Thoracic aorta (tissue), 2 donors: Measurements from ENCODE around the gene CD226. TPM values are rescaled to one million over a fixed set of nuclear protein-coding genes. Genes with fewer than 3 reads are reported as not detected.
A peak's percentile ranks its signal among the peaks of the same experiment; 100 is the strongest.

ENCODE experiments used
- ATAC-seq: fragments of 150-250 bp; one replicate; pipeline ENCODE4 v1.8.0; 2017; ENCODE audit warnings: low read depth; ENCODE audit not compliant: insufficient number of reproducible peaks, low FRiP score
- DNase-seq: peaks from one replicate; pipeline ENCODE4 v3.0.0-alpha.2; 2020; ENCODE audit warnings: low spot score
- H3K27ac ChIP-seq, 2 donors: fragments of 200-600 bp; sonication (generic); 1 replicate in 1 of 2; 2 replicates in 1 of 2; pipeline ENCODE4 v1.5.1; 2016; ENCODE audit warnings: mild to moderate bottlenecking in 2 of 2, moderate library complexity in 2 of 2
- H3K27me3 ChIP-seq: fragments of 200-600 bp; sonication (generic); replicated peaks from 2 replicates; pipeline ENCODE4 v1.6.0; 2016; ENCODE audit warnings: mild to moderate bottlenecking; ENCODE audit not compliant: insufficient read depth
- H3K36me3 ChIP-seq: fragments of 200-600 bp; sonication (generic); one replicate; pipeline ENCODE4 v1.5.1; 2016
- H3K4me1 ChIP-seq, 2 donors: fragments of 200-600 bp; sonication (generic); 1 replicate in 1 of 2; 2 replicates in 1 of 2; pipeline versions ENCODE4 v1.5.1 to v1.6.0; 2016; ENCODE audit warnings: low read depth in 2 of 2, mild to moderate bottlenecking in 1 of 2; ENCODE audit not compliant: control insufficient read depth in 1 of 2
- H3K4me3 ChIP-seq: fragments of 200-600 bp; sonication (generic); 2 replicates; pipeline ENCODE4 v1.5.1; 2016; ENCODE audit warnings: mild to moderate bottlenecking
- H3K9me3 ChIP-seq: fragments of 200-600 bp; sonication (generic); 2 replicates; pipeline ENCODE4 v1.5.1; 2016
- CTCF ChIP-seq: fragments of 200-600 bp; sonication (generic); IDR thresholded peaks from one replicate; pipeline ENCODE4 v1.5.1; 2019; ENCODE audit warnings: antibody characterized with exemption
- total RNA-seq, 2 donors: library from RNA; depleted of rRNA; stranded (reverse); fragments of >200 nt; gene quantifications; one replicate each; pipeline versions ENCODE4 v1.1.0 to v1.2.3, GENCODE V29; 2016

The CD226 gene
- total RNA-seq, 2 donors from 2014 or later: 0.68 to 3.7 TPM

- DNase-seq (no peak), ATAC-seq (no peak)
- H3K27ac ChIP-seq: no peak overlapping the region
- H3K27me3 ChIP-seq: no peaks in the 10 kb centered on the region
- no peak for TF ChIP-seq CTCF
- peak overlapping the region; percentile 14 for H3K4me3 ChIP-seq
- H3K36me3 ChIP-seq: no peaks in the 10 kb centered on the region
- H3K9me3 ChIP-seq: no peaks in the 10 kb centered on the region
- H3K4me1 ChIP-seq: no peaks in the 10 kb centered on the region
These were observed 9.3 kb upstream of the CD226 start for GRCh38 chr18:69956665-69957620.

GRCh38 chr18:69956057-69956456 lies 8.4 kb upstream of the CD226 start:
- H3K27ac ChIP-seq: no peak overlapping the region
- no peak for TF ChIP-seq CTCF
- ATAC-seq (no peak), DNase-seq (no peak)
- H3K27me3 ChIP-seq: no peaks in the 10 kb centered on the region
- no peak overlapping the region for H3K4me3 ChIP-seq
- no peaks in the 10 kb centered on the region for H3K9me3 ChIP-seq
- no peaks in the 10 kb centered on the region for H3K36me3 ChIP-seq
- peaks cover 2 to 3% of the 10 kb centered on the region in 2 donors for H3K4me1 ChIP-seq

DNA sequence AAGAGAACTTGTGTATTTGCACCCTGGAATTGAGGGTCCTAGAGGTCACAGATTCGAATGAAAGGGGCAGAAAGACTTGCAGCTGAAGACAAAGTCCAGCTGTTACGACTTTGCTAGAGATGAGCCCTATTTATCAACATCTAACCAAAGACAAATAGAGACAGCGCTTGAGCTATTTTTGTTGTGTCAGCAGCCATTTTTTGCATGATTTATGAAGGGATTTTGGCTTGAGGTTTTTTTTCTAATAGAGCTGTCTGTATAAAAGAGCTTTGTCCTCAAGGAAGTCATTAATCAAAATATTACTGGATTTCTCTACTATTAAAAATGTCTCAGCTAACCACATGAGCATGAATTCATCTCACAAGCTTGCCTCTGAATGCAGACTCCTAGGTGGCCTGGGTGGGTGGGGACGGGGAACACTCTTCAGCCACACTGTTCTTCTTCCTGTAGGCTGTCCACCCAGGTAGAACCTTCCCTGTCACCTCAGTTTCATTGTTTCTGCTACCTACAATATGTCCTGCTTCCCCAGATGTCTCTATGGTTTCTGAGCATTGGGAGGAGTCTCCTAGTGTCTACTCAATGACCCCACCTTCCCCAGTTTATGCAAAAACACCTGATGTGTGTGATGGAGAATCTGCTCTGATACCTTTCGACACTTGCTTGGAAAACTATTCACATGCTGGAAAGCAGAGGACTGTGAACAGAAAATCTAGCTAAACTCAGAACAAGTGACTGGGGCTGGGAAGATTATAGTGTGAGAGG lies 7.2 kb upstream of the CD226 start:
- no peak for TF ChIP-seq CTCF
- Histone ChIP-seq H3K4me1 (peaks cover 4% of the 10 kb centered on the region in 2 donors), H3K4me3 (no peak overlapping the region), H3K27ac (no peak overlapping the region), H3K36me3 (no peaks in the 10 kb centered on the region), H3K9me3 (no peaks in the 10 kb centered on the region), H3K27me3 (no peaks in the 10 kb centered on the region)
- ATAC-seq (no peak), DNase-seq (no peak)

GRCh38 chr18:69953191-69953590 lies 5.5 kb upstream of the CD226 start:
- Histone ChIP-seq H3K9me3 (no peaks in the 10 kb centered on the region), H3K27ac (no peak overlapping the region), H3K36me3 (no peaks in the 10 kb centered on the region), H3K27me3 (no peaks in the 10 kb centered on the region), H3K4me1 (peaks cover 4 to 9% of the 10 kb centered on the region in 2 donors), H3K4me3 (no peak overlapping the region)
- no peak for ATAC-seq
- no peak for DNase-seq
- no peak for TF ChIP-seq CTCF

DNA sequence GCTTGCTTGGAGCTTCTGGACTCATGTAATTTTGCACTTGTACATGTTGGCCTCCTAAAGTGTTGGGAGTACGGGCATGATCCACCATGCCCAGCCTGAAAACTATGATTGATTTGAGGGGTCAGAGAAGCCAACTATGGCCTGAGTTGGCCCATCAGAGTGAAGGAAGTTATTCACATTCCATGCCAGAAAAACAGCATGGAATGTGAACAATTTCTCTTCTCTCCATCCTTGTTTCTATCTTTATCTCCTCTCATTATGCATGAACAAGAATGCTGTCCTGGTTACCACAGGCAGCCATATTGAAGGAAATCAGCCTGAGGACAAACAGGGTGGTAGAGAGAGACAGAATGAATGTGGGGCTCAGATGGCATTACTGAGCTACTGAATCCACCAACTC lies 3.5 kb upstream of the CD226 start:
- Histone ChIP-seq H3K4me3 (no peak overlapping the region), H3K9me3 (no peaks in the 10 kb centered on the region), H3K4me1 (peaks cover 4 to 9% of the 10 kb centered on the region in 2 donors), H3K27me3 (no peaks in the 10 kb centered on the region), H3K36me3 (no peaks in the 10 kb centered on the region), H3K27ac (no peak overlapping the region)
- ATAC-seq: no peak
- DNase-seq: no peak
- no peak for TF ChIP-seq CTCF
